RPMI7951 (cell line): ENCODE data around the gene TSEN54. TPM values are rescaled to one million over a fixed set of nuclear protein-coding genes. Genes with fewer than 3 reads are reported as not detected.
A peak's percentile ranks its signal among the peaks of the same experiment; 100 is the strongest.
"Not testable (repeated sequence)": the region's sequence is repeated elsewhere in the genome, so short reads cannot be mapped to it uniquely, and the experiment has no call there.

Experiments
- DNase-seq: peaks from one replicate; pipeline ENCODE4 v3.0.0-alpha.2; 2012; ENCODE audit warnings: low read depth
- total RNA-seq: library from RNA; depleted of rRNA; stranded (reverse); fragments of >200 nt; shearing (Covaris generic); gene quantifications from 2 replicates; pipeline ENCODE4 v1.2.3, GENCODE V29; 2014; rRNA removed

TSEN54 gene
- 11.2 and 11.9 TPM in 2 replicates for total RNA-seq

GRCh38 chr17:75516255-75516618 lies at the start of gene TSEN54:
TSEN54 (plus strand) TSS chr17:75516528; CDS start chr17:75516561, 33 bp downstream.
- peak; percentile 80 for DNase-seq

GRCh38 chr17:75468291-75468754 lies 48.0 kb upstream of the TSEN54 start:
- DNase-seq: no peak

DNA sequence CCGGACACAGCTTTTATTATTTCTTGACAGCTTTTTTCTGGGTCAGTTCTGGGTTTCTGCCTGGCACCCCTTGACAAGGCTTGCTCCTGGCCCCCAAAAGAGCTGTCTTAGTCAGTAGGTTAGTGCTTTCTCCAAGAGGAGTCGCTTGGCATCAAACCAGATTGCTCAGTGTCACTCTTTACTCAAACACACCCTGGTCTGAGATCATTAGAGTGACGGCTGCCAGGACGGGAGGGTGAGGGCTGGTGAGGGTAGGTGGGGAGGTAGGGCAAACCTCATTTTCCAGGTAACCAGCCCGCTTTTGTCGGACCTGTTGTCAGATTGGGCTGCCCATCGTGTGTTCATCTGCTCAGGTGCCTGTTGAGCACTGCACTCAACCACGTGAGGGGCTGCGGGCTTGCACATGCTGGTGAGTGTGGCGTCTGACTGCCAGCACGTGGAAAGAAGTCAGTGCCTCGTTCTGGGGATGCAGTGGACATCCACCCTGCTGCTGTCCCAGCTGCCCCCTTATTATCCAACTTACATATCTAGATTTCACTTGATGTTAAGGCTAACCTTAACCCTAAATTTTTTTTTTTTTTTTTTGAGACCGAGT lies 47.5 kb upstream of the TSEN54 start:
- DNase-seq: no peak

DNA sequence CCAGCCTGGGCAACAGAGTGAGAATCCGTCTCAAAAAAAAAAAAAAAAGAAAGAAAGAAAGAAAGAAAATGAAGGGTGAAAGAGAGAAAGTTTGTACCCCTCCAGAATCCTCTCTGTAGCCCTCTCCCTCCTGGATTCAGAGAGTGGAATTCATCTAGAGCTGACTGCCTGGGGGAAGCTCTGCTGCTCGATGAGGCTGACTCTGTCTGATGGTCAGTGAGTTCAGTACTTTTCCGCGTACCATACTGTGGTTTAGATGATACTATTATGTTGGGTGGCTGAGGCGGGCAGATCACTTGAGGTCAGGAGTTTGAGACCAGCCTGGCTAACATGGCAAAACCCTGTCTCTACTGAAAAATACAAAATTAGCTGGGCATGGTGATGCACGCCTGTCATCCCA lies 45.1 kb upstream of the TSEN54 start:
- no peak for DNase-seq

DNA sequence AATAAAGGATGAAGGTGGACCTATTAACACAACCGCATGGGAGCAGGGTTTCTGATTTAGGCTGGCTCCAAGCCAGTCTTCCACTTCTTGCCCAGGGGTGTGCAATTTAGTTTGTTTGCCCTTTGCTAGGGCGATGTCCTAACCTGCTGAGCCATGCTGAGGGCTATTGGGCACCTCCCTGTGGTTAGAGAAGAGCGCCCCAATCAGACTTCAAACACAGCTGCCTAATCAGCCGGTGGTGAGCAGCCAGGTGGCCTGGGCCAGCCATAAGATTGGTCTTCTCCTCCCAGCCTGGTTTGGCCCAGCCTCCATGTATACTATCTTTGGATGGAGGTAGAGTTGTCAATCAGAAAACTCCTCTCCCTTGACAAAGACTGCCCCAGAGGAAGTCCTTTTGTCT lies 44.2 kb upstream of the TSEN54 start:
- no peak for DNase-seq

DNA sequence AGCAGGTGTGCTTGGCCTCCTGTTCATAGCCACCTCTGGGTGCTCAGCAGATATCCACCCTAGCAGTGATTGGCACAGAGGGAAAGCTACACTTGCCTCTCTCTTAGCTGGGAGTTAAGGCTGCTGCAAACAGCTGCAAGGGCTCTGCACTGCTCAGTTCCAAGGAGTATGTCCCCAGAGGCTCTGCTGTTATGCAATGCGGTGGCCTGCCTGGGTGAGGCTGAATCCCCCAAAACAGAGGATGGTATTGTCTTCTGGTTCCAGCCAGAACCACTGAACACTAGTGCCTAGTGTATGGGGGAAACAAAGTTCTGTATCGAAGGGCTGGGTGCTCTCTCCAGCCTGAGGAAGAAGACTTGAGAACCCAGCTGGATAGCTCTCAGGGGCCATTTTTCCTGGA lies 43.1 kb upstream of the TSEN54 start:
- DNase-seq: peak; percentile 25

GRCh38 chr17:75474736-75475135 lies 41.6 kb upstream of the TSEN54 start:
- no peak for DNase-seq

DNA sequence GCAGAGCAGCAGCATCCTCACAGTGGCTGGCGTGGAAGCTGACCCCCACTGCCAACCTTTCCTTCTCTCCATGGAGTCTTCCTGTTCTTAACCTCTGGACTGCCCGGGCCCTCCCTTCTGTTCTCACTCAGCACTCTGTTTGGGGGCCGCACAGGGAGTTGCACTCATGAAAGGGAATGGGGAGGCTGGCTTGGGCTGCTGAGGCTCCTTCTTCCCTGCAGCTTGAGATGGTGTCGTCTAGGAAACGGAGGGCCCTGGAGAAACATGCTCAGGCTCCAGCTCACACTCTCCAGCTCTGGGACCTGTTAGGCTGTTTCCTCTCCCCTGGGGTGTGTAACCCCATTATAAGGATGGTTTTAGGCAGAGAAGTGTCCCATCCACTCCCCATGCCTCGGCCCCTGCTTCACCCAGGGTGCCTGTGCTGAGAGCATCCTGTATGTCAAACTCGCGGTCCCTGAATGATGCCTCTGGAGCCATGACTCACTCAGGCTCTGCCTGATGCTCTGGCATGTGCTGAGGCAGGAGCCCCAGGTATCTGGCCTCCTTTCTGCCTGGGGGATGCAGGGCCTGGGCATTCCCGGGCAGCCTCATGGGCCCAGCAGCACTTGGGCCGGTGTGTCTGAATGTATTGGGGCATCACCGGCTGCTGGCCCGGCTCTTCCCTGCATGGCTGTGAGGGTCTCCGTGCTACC lies 41.0 kb upstream of the TSEN54 start:
- DNase-seq: no peak

DNA sequence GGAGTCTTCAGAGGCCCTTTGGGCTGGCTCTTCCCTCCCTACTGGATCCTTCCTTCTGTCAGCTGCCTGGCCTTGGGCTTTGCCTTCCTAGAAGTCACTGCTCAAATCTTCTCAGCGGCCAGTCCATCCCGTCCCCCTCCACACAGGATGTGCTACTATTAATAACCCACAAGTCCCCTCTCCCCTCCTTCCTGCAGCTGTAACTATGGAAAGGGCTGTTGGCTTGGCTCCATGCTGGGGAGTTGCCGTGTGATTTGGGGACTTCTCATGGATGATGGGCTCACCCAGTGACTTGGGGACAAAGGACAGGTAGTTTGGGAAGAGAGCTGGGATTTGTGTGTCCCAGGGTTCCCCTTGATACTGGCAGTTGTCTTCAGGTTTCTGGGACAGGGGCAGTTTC lies 40.5 kb upstream of the TSEN54 start:
- DNase-seq: no peak

GRCh38 chr17:75476271-75476671 lies 40.1 kb upstream of the TSEN54 start:
- no peak for DNase-seq

DNA sequence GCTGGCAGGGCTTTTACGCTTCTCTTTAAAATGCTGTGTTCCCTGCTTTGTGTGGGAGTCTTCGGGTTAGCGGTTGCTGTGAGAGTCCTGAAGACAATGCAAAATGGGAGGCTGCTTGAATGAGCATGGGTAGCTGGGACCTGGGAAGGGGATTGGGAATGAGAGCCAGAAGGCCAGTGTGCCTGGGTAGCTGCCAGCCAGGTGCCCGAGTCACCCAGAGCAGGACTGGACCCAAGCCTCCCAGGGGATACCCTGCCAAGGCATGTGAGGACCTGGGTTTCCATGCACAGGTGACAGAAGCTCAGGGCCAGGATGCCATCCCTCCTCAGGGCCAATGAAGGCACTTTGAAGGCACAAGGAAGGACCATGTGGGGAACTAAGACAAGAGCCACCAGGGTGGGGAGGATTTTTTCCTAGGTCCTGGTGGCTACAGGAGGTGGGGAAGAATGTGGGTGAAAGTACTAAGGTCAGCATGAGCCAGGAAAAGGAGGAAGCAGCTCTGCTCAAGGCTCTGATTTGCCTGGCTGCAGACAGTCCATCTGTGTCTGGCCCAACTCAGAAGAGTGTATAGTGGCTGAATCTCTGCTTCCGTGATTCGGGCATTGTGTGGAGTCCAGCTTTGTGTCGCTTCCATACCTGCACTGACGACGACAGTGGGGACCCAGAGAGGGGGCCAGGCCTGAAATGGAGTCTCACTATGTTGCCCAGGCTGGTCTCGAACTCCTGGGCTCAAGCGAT lies 39.4 kb upstream of the TSEN54 start:
- no peak for DNase-seq

GRCh38 chr17:75477490-75477862 lies 38.9 kb upstream of the TSEN54 start:
- DNase-seq: not testable (repeated sequence)

DNA sequence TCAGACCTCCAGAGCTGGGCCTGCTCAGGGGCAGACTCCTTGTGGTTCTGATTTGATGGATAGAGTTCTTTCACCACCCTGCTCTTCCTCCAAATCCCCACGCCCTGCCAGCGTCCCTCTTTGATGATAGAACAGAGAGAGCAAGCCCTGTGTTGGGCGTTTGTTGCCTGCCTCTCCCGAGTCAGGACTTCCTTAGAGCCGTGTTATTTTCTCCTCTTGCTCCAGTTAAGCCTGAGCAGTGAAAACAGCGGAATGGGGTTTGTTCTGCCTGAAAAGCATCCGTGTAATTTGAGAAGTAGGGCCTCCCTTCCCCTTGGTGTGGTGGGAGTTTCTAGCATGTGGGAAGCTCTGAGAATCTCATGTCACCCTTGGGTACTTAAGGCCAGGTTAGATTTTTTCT lies 37.8 kb upstream of the TSEN54 start:
- no peak for DNase-seq

DNA sequence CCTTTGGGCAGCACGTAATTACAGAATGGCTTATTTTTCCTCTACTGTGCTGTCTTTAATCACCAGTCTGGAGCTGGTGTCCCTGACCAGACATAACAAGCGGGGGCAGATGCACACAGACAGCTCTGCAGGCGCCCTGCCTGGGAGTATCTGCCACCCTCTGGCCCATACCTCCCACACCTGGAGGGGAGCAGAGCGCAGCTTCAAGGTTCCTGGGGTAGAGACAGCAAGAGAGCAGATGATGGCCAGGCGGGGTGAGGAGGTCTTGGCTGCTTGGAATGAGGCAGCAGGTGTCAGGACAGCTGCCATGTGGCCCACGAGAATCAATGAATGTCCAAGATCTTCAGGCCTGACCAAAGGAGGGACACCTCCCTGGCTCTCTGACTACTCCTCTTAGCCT lies 36.0 kb upstream of the TSEN54 start:
- no peak for DNase-seq

DNA sequence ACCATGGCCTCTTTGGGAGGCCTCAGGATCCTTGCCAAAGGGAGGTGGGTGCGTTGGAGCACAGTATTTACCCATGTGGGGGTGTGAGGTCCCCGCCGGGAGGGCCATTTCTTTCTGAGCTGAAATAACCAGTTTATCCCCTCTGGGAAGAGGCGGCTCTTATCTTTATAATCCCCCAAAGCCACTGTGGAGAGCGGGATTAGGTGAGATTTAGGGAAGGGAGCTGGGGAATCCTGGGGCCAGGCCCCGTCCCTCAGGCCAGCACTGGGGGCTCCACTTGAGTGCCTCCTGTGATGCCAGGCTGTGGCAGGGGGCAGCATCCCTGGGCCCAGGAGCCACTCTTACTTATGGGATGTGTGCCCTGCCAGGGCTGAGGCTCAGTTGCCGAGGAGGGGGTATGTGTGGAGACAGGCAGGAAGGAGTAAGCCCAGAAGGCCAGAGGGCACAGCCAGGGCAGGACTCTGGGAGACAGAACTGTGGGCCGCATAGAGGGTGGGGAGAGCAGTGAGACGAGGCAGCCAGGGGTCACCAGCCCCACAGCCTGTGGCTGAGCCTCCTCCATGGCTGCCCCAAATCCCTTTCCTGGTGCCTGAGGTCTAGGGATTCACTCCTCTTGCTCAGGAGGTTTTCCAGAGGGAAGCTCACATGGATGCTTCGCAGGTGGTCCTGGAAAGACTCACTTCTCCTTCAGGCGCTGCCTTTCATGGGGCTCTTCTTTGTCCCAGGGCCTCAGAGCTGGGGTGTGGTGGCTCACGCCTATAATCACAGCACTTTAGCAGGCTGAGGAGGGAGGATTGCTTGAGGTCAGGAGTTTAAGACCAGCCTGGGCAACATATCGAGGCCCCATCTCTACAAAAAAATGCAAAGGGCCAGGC lies 34.9 kb upstream of the TSEN54 start:
- no peak for DNase-seq

DNA sequence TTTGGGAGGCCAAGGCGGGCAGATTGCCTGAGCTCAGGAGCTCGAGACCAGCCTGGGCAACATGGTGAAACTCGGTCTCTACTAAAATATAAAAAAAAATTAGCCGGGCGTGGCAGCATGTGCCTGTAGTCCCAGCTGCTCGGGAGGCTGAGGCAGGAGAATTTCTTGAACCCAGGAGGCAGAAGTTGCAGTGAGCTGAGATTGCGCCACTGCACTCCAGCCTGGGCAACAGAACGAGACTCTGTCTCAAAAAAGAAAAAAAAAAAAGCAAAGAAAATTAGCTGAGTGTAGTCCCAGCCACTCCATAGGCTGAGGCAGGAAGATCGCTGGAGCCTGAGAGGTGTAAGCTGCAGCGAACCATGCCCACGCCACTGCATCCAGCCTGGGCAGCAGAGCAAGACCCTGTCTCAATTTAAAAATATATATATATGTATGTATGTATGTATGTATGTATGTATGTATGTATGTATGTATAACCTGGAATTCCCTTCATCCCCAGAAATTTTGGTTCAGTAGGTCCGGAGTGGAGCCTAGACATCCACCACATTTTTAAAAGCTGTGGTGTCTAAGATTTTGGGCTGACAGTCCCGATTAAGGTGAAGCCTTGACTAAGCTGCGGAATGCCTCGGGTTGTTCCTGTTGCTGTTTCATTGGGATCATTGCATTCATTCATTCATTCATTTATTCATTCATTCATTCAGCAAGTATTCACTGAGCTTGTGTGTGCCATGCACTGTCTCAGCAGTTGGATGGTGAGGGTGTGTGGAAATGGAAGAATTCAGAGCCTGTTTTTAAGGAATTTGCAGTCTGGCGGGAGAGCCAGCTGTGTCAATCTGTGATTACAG lies 34.0 kb upstream of the TSEN54 start:
- DNase-seq: no peak

GRCh38 chr17:75485688-75486087 lies 30.6 kb upstream of the TSEN54 start:
- DNase-seq: no peak

DNA sequence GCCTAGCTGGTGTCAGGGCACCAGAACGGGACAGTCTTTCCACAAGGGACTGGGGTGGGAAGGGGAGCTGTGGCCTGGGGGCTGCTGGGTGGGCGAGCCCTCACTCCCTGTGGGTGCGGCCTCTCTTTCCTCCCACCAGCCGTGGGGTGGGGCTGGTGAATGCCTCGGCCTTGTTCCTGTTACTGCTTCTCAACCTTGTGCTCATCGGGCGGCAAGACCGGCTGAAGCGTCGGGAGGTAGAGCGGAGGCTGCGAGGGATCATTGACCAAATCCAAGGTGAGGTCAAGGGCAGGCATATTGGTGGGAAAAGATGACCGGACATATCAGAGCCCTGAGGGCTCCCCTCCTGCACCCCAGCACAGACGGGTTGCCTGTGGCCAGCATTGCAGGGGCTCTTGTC lies 30.2 kb upstream of the TSEN54 start:
- no peak for DNase-seq

DNA sequence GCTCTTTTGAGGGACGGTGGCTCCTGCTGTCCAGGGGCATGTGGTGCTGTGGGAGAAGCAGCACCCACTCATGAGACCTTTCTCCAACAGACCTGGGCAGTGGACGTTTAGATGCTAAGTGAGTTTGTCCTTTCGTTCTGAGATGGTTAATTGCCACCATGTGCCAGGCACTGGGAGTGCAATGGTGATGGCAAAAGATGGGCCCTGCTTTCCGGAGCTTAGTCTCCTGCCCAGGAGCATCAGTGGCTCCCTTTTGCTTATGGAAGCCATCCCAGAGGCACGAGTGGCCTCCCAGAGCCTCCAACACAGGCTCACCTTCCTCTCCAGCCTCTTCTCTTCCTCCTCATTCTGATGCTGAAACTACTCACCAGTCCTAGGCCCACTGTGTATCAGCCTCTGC lies 29.4 kb upstream of the TSEN54 start:
- no peak for DNase-seq

- no peak for DNase-seq
Observed at GRCh38 chr17:75487351-75488070, 28.8 kb upstream of the TSEN54 start.
